Endothelial cell of hepatic sinusoid (primary cell): ENCODE data around the gene PAGE4.

Experiments used
- in situ Hi-C: cut with HindIII; loops from 2 replicates; pipeline ENCODE4 v1.10.0; 2017; ENCODE audit warnings: low sequenced_read_pairs

Gene PAGE4

GRCh38 chrX:49829016-49829415 lies at the start of gene PAGE4:
PAGE4 (plus strand) TSS chrX:49829303; CDS start chrX:49830429, 1,126 bp downstream.
- in situ Hi-C loops, result no loop called here

- in situ Hi-C loops, result no loop called here
Measured at GRCh38 chrX:49784747-49785280, 44.3 kb upstream of the PAGE4 start.

GRCh38 chrX:49792376-49792775 lies 36.7 kb upstream of the PAGE4 start:
- in situ Hi-C loops, result no loop called here

- in situ Hi-C loops, result no loop called here
Measured at GRCh38 chrX:49793686-49794085, 35.4 kb upstream of the PAGE4 start.

GRCh38 chrX:49799828-49800227 lies 29.3 kb upstream of the PAGE4 start:
- in situ Hi-C loops, result no loop called here

- in situ Hi-C loops, result no loop called here
Measured at GRCh38 chrX:49809891-49810632, 19.0 kb upstream of the PAGE4 start.

- in situ Hi-C loops, result no loop called here
Measured at GRCh38 chrX:49812177-49812576, 16.9 kb upstream of the PAGE4 start.

GRCh38 chrX:49816435-49816834 lies 12.7 kb upstream of the PAGE4 start:
- in situ Hi-C loops, result no loop called here

- in situ Hi-C loops, result no loop called here
Measured at GRCh38 chrX:49838374-49838773, 9.3 kb downstream of the PAGE4 start.

- in situ Hi-C loops, result no loop called here
Measured at GRCh38 chrX:49840679-49841078, 11.6 kb downstream of the PAGE4 start.

GRCh38 chrX:49842621-49843020 lies 13.5 kb downstream of the PAGE4 start:
- in situ Hi-C loops, result no loop called here

GRCh38 chrX:49844611-49845010 lies 15.5 kb downstream of the PAGE4 start:
- in situ Hi-C loops, result no loop called here

- in situ Hi-C loops, result no loop called here
Measured at GRCh38 chrX:49845701-49846403, 16.7 kb downstream of the PAGE4 start.

GRCh38 chrX:49846522-49846921 lies 17.4 kb downstream of the PAGE4 start:
- in situ Hi-C loops, result no loop called here

GRCh38 chrX:49848275-49848674 lies 19.2 kb downstream of the PAGE4 start:
- in situ Hi-C loops, result no loop called here

- in situ Hi-C loops, result no loop called here
Measured at GRCh38 chrX:49850028-49850427, 20.9 kb downstream of the PAGE4 start.

- in situ Hi-C loops, result no loop called here
Measured at GRCh38 chrX:49853661-49854060, 24.6 kb downstream of the PAGE4 start.

GRCh38 chrX:49856819-49857218 lies 27.7 kb downstream of the PAGE4 start:
- in situ Hi-C loops, result no loop called here

GRCh38 chrX:49858341-49858740 lies 29.2 kb downstream of the PAGE4 start:
- in situ Hi-C loops, result no loop called here

GRCh38 chrX:49859491-49859890 lies 30.4 kb downstream of the PAGE4 start:
- in situ Hi-C loops, result no loop called here

- in situ Hi-C loops, result no loop called here
Measured at GRCh38 chrX:49860867-49861535, 31.9 kb downstream of the PAGE4 start.

GRCh38 chrX:49862093-49862492 lies 33.0 kb downstream of the PAGE4 start:
- in situ Hi-C loops, result no loop called here
